ENCODE data around the gene DMRTA2.

Gene DMRTA2

DNA sequence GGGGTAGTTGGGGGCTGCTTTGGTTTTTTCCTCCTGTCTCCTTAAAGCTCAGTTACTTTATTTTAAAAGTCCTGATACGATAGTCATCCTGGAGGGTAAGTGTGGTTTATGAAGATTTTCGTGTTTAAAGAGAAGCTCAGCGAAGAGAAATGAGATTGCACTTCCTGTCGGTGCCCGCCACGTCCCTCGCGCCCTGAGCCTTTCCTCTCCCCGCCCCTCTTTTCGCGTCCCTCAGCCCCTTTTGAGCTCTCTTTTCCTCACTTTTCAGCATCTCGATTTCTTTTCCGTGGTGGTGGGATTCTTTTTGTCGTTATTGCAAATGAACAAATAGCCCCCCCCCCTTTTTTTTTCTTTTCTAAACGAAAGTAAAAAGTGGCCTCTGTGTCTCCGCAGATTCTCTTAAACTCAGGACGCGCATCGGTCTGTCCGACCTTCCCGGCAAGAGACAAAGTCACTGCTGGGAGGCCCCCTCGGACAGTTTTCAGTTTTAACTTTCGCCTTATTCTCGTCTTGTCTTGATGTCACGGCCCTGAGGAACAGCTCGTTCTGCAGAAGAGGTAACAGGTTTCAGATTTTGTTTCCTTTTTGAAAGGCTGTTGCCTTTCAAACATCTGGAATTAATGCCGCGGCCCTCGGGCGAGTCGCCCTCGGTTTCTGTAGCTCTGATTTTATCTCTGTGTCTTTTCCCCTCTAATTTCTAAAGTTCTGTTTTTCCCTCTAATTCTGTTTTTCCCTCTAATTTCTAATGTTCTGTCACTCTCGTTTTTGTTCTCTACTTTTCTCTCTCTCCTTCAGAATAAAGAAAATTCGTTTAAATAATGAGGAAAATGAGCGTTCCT is 1.0 kb upstream of the DMRTA2 start:
- TF ChIP-seq, protein P1, sequence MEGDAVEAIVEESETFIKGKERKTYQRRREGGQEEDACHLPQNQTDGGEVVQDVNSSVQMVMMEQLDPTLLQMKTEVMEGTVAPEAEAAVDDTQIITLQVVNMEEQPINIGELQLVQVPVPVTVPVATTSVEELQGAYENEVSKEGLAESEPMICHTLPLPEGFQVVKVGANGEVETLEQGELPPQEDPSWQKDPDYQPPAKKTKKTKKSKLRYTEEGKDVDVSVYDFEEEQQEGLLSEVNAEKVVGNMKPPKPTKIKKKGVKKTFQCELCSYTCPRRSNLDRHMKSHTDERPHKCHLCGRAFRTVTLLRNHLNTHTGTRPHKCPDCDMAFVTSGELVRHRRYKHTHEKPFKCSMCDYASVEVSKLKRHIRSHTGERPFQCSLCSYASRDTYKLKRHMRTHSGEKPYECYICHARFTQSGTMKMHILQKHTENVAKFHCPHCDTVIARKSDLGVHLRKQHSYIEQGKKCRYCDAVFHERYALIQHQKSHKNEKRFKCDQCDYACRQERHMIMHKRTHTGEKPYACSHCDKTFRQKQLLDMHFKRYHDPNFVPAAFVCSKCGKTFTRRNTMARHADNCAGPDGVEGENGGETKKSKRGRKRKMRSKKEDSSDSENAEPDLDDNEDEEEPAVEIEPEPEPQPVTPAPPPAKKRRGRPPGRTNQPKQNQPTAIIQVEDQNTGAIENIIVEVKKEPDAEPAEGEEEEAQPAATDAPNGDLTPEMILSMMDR (conservative IDR thresholded peaks at IDR 0.05; ENCODE audit: low read depth, low read length) = no peak
- DNase-seq (ENCODE audit: low read depth) = no peak
- no peak overlapping the region for H3K4me3 ChIP-seq (ENCODE audit: low read depth, low read length)

DNA sequence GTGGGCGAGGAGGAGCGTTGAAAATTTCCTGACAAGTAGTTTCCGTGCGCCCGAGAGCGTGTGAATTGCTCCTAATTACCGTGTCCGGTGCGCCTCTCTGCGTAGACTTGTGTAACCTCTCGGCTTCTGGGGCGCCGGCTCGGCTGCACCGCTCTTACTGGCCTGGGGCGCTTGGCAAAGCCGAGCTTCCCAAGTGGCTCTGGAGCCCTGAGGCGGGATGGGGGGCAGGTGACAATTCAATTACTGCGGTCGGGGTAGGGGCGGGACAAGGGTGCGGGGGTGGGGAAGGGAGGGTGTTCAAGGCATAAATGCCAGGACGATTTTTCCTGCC is 392 bp upstream of the DMRTA2 start:
- TF ChIP-seq, protein P1 (conservative IDR thresholded peaks at IDR 0.05; ENCODE audit: low read depth, low read length) = no peak
- H3K4me3 ChIP-seq (ENCODE audit: low read depth, low read length) = no peak overlapping the region
- no peak for DNase-seq (ENCODE audit: low read depth)

DNA sequence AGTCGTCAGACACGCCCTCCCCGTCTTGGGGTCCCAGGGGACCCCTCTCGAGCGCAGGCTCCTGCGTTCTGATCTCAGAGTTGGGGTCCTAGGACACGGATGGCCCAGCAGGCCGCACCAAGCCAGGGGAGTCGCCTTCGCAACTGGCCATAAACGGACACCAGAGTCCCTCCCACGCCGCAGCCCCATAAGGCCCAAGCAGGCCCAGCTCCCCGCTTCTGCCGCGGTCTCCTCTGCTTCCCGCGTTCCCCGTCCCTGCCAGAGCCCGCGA is 633 bp downstream of the DMRTA2 start:
- TF ChIP-seq, protein P1 (conservative IDR thresholded peaks at IDR 0.05; ENCODE audit: low read depth, low read length) = no peak
- DNase-seq (ENCODE audit: low read depth) = no peak
- no peak overlapping the region for H3K4me3 ChIP-seq (ENCODE audit: low read depth, low read length)

DNA sequence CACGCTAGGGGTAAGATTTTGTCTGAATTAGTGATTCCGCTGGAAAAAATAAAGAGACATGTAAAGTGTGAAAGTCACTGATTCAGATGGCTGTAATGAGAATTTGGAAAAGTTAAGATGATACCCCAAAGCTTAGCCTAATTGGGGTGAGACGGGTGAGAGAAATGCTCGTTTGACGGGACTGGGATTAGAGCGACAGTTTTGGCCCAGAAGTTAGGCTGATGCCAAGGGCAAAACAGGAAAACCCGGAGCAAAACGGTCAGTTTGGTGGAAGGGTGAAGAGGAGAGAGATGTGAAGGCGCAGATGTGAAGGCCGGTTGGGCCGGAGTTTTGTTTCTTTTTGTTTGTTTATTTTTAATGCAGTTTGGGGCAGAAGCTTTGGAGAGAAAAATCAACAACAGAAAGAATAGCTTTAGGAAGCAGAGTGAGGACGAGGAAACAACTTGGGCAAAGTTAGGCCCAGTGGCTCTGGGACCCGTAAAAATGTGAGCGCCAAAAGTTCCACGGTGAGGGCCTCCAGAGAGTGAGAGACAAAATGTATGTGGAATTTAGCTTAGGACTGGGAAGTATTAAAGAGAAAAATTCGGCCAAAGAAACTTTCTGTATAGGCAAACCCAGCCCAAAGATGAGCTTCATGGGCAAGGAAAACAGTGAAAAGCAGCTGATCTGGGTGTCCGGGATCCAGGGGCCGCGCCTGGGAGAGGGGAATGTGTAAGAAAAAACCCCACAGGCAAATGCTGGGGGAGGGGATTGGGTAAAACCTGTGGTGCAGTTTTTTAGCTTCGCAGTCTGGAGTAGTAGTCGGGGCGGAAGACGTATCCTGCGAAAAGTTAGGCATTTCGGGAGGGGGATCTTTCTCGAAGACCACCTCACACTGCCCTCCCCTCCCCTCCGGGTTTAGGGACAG is 1.2 kb downstream of the DMRTA2 start:
- TF ChIP-seq, protein P1 (conservative IDR thresholded peaks at IDR 0.05; ENCODE audit: low read depth, low read length) = no peak
- H3K4me3 ChIP-seq (ENCODE audit: low read depth, low read length) = no peak overlapping the region
- DNase-seq (ENCODE audit: low read depth) = no peak

DNA sequence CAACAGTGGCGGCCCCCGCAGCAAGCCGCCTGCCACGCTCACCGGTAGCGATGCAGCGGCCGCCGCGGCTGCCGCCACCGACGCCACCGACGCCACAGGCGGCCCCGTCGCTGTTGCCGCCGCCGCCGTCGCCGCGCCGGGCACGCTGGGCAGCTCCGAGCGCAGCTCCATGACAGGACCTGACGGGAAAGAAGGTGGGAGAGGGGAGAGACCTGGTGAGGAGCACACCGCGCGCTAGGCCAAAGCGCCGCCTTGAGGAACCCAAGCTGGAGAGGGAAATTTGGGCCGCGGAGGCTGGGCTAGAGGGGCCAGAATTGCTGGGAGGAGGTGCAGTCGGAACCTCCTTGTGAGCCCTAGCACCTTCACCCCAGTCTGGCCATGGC is 1.9 kb downstream of the DMRTA2 start:
- DNase-seq (ENCODE audit: low read depth) = no peak
- TF ChIP-seq, protein P1 (conservative IDR thresholded peaks at IDR 0.05; ENCODE audit: low read depth, low read length) = no peak
- no peak overlapping the region for H3K4me3 ChIP-seq (ENCODE audit: low read depth, low read length)

DNA sequence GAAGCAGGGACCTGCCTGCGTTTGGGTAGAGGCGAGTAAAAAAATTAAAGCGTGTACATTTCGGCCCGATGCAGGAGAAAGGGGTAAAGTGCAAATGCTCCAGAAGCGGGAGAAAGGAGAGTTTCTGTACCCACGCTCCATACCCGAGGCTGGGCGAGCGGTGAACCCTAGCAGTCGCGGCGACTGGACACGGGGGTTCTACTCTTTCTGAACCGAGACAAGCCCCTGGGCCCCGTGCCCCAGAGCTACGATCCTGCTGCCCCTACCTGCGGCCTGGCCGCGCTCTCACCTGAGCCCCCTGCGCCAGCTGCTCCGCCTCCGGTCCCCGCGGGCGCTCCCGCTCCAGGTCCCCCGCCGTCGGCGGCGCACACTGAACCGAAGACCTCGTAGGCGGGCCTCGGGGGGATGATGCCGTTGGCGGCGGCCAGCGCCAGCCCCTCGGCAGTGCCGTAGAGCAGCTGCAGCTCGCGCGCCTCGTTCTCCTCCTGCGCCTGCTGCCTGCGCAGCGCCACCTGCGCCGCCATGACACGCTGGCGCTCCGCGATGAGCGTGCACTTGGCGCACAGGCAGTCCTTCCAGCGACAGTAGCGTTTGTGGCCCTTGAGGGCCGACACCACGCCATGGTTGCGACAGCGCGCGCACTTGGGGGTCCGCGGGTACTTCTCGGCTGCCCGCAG is 2.4 kb downstream of the DMRTA2 start:
- DNase-seq (ENCODE audit: low read depth) = no peak
- no peak overlapping the region for H3K4me3 ChIP-seq (ENCODE audit: low read depth, low read length)
- TF ChIP-seq, protein P1 (conservative IDR thresholded peaks at IDR 0.05; ENCODE audit: low read depth, low read length) = no peak

Measured in choroid plexus epithelial cell (primary cell).